PC-9 (cell line): ENCODE results near the gene GPR35.

Source experiments
- CTCF ChIP-seq: fragments of 200-600 bp; sonication (generic); conservative IDR thresholded peaks from 2 replicates; pipeline ENCODE4 v1.6.1; 2017; ENCODE audit warnings: mixed run types, antibody characterized with exemption, mild to moderate bottlenecking, moderate library complexity
- EZH2 ChIP-seq: fragments of 200-600 bp; sonication (generic); IDR thresholded peaks from 2 replicates; pipeline ENCODE4 v1.8.0; 2017; ENCODE audit warnings: antibody characterized with exemption, low read depth

- TF ChIP-seq EZH2: no peak
- no peak for TF ChIP-seq CTCF
Measured at GRCh38 chr2:240590681-240591111, 34.6 kb upstream of the GPR35 start.
